Medulla oblongata (tissue), 1 donor: Measurements from ENCODE around the gene APOM.

Experiments
- DNase-seq: peaks from one replicate; pipeline ENCODE4 v3.0.0-alpha.2; 2015; ENCODE audit errors: extremely low spot score

The APOM gene

DNA sequence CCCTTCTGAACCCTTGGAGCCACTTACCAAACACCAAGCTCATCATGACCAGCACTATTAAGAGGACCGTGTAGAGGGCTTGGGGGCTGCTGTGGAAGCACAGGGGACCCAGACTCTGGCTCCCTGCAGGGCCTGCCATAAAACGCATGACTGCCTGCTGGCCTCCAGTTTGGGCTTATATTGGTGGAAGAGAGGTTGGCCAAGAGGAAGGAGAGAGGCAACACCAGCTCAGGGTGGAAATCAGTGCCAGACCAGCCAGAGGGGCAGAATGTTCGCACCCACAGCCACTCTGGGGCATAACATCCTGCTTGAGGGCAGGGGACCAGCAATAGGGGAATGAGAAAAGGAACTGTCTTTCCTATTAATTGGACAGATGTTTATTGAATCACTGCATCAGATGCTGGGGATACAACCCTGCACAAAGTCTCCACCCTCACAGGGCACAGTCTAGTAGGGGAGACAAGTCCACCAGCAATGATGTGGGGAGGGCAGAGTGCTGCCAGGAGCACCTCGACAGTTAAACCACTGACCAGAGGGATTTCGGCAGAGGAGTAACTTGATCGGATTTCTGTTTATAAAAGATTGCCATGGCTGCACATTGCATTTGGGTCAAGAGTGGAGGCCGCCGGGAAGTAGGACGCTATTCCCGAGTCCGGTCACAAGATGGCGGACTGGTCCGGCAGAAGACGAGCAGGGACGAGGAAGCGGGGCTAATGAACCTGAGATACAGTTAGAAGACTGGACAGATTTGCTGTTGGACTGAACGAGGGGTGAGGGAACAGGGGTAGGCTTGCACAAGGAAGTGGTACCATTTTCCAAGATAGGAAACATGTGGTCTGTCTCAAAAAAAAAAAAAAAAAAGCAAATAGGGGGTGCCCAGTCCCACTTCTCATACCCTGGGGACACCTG is 24.8 kb downstream of the APOM start, which contains the start of gene LY6G5C:
Gene LY6G5C (minus strand): TSS at position 842 of the 909 bp plus-strand sequence. CDS start 694 bp downstream, at position 148.
- peak; percentile 88 for DNase-seq

DNA sequence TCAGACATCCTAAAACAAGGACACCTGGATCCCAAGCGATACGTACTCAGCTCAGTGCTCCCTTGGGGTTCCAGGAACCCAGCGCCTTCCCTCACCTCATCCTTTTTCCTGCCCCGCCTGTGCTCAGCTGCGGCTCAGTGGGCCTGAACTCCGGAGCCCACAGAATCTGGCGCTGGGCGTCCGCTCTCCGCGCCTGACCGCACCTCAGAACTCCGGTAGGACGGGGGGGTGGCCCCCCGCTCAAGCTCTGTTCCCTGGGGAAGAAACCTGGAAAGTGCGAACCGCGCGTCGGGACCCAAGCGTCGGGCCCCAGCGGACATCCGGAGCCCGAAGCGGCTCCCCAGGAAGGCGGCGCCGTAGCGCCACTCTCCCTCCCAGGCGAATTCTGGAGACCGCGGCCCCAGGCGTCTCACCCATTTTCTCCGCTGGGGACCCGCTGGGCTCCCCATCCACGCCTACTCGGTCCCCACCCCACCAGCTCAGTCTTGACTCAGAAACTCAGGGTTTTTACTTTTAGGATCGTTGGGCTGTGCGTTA is 25.5 kb downstream of the APOM start:
- peak; percentile 40 for DNase-seq

DNA sequence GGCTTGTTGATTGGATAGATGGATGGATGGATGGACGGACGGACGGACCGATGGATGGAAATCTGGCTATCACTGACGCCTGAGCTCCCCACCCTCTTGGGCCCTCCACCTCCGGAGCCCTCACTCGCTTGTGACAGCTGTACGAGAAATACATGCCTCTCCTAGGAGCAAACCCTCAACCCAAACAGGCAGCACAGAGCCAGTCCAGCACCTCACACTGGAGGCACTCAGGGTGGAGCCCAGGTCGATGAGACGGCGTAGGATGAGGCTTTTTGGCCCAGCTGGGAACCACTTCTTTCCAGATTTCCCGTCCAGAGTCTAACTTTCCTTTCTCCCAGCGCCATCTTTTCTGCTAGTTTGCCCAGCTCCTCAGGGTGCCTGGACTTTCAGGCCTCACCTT is 27.9 kb downstream of the APOM start:
- DNase-seq: no peak

DNA sequence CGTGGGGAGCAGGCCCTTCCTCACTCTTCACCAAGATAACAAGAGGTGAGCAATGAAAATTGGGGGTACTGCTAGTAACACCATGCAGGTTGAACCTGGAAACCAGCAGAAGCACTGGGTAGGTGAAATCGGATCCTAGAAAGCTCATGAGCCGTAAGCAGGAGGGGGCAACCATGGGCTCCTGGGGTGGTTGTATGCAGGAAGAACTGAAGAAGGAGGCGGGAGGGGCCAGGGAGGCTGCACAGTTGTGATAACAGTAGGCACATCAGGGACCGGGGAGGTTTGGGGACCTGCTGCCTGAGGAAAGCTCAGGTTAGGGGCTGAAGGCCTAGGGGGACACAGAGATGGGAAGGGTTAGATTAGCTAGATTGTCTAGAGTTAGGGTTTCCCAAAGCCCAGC is 30.8 kb downstream of the APOM start:
- no peak for DNase-seq

DNA sequence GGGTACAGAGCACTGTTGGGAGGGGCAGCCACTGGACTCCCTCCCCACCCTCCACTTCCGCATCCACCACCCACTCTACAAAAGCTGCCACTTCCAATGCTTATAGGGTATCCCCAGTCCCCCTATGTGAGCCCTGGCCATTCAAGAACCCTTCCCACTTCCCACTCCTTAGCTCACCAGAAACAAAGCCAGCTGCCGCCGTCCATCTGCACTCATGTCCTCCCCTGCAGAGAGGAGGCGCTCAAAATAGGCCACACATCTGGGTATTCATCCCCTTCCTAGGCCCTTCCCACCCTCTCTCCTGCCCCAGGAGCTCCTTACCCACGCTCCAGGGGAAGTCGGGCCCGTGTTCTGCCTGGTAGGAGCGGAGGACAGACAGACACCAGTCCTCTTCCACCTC is 31.6 kb downstream of the APOM start:
- no peak for DNase-seq

DNA sequence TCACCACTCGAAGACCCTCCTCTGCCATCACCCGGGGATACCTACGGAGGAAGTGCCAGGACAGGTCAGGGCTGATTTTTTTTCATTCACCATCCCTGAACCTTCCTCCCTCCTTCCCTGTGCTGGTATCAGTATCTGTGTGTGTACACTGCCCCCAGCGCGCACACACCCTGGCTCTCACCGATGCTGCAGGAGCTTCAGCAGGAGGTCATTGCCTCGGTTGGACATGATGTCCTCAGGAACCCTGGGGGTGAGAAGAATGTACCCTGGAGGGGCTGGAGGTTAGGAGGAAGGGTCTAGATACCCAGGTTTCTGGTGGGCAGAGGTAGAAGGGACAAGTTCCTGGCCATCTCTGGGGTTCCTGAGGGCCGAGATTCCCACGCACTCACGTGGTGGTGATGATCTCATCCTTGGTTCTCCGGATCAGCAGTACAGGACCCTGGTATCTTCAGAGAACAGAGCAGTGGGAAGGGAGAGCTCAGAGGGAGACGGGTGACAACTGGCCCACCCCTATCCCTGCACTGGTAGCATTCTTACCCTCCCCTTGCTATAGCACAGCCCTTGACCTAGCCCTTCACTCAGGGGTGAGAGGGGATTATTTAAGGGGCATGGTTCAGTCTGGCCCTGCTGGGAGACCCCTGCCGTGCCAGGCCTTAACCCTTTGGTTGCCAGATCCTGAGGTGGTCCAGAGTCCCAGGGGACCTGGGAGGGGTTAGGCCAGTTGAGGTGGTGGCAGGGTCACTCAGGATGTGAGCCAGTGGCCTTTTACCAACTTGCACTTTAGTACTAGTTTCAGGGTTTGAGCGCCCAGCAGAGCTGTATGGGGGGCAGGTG is 32.4 kb downstream of the APOM start:
- DNase-seq: no peak

DNA sequence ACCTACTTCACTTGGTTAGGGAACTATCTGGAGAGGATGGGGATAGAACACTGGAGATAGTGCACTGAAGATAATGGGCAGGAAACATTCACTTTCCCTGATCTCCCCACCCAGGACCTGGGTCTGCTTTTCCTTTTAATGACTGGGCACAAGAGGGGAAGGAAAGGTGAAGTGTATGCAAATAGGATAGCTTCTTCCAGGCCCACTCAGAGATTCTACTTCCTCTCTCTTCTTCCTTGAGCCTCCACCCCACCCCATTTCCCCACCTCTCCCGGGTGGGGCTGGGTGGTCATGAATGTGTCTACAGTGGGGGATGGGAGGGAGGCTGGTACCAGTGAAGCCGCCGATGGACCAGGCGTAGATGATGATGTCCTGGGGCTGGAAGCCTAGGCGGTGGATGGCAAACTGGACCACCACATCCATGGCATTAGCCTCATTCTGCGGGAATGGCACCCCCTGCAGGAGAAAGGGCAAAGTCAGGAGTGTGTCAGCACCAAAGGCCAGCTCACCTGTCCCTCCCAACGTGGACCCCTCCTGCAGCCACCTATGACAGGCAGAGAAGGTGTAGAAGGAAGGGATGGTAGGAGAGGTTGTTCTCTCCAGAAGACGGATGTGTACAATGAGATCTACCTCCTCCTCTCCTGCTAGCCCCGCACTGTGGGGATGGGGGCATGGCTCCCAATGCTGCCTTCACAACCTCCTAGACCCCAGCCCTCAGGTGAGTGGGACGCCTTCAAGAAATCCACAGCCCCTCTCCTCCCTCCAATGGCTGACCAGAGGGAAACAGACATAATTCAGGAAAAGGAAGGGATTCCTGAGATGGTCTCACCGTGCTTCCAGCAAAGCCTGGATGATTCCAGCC is 33.8 kb downstream of the APOM start:
- DNase-seq: no peak

DNA sequence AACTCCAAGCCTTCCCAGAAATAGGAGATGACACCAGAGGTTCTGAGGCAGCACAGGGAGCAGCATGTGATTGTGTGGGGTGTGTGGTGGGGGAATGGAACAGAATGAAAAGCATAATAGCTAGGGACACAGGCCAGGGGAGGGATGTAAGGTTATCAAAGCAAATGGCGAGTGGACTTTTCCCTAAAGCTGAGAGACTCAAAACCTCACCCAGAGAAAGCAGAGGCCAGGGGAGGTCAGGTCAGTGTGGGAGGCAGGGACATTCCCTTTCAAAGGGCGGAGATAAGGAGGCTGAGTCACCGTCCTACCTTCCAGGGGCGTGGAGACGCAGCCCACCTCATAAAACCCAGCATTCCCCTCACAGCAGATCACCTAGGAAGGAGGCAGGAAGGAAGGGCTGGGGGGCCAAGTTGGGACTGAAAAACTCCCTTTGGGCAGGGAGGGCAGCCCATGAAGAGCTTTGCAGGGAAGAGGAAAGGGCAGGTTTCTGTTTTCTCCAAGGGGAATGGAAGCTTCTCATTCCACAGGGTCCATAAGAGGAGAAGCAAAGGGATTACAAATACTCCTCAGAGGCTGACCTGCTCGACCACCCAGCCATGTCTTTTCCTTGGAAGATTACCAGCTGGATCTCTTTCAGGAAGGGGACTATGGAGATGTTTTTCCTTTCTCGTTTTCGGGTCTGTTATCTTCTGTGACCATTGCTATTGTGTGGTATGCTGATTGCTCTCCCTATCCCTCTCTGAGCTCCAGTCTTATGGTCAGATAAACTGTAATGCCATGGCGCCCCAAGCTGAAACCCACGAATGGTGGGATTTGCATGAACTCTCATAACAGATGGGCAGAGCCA is 34.8 kb downstream of the APOM start:
- peak; percentile 62 for DNase-seq

DNA sequence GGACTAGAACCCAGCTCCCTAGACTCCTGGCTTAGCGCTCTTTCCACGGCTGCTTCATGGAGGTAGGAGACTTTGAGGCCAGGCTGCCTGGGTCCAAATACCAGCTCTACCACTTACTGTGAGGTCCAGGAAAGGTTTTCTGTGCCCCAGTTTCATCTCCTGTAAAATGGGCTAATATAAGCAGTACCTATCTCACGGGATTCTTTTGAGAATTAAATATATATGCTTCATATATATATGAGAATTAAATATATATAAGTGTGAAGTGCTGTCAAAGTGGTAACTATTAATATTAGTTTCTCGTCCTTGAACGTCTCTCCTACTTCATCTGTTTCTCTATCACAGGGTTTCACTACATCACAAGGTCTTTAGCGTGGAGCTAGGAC is 35.4 kb downstream of the APOM start:
- no peak for DNase-seq

DNA sequence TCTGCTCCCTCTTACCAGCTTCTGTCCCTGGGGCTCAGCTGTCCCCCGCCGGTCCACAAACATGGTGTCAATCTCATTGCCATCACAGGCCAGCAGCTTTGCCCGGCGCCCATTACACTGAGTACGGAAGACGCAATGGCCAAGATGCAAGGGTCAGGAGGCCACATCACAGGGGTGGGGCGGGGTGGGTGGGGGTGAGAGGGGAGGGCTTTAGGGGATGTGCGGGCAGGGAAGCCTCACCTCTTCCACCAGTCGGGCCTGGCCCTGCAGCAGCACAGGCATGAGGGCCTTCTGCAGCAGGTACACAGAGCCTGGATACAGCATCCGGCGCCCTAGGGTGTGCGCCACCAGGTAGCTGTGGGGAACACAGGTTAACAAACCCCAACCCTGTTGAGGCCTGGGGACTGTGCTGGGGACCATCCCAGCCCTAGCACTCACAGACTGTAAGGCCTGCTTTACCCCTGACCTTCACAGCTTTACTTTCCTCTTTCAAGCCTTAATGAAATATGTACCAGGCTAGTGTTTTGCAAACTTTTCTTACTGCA is 35.9 kb downstream of the APOM start:
- no peak for DNase-seq

DNA sequence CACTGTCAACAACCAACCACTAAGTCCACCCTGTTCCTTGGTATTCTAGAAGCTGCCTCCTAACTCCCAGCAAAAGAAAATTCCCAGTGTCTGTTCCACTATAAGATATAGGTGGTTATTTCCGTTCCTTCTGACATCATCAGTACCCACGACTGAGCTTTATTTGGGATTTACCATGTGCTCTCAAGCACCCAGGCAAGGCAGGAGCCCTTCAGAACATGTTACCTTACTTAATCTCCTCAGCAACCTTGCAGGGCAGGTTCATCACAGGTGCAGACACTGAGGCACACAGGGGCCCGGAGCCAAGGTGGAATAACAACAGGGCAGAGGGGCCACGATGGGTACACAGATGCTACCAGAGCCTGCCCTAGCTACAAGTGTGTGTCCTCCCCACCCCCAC is 36.7 kb downstream of the APOM start:
- DNase-seq: no peak

DNA sequence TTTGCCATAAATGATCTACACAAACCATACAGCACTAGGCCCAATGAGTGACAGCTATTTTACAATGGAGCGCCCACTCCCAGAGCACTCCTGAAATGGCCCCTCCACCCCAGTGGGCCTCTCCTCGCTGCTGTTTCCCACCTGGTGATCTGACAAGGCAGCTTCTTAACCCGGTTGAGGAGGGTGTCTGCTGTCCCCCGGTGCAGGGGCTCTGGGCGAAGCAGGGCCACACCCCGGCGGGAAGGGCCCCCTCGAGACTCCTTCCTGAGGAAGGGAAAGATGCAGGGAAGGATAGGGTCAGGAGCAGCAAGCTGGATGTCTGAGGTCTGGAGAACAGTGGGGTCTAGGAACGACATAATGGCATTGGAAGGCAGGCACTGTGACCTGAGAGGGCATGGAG is 37.2 kb downstream of the APOM start:
- DNase-seq: no peak

DNA sequence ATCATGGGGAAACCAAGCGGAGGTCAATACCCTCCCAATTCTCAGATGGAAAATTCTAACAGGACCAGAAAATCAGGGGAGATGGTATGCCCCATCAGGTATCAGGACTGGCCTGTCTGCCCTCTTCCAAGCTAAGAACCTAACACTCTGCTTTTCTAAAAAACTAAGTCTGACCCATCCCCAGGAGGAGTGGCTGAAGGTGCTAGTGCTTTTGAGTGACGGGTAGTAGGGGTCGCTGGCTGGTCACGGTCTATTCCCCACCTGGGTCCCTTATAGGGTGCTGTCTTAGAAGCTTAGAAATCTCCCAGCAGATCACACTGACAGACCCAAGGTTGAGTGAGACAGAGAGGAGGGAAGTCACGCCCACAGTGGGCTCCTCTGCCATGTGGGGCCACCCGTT is 37.8 kb downstream of the APOM start:
- no peak for DNase-seq

DNA sequence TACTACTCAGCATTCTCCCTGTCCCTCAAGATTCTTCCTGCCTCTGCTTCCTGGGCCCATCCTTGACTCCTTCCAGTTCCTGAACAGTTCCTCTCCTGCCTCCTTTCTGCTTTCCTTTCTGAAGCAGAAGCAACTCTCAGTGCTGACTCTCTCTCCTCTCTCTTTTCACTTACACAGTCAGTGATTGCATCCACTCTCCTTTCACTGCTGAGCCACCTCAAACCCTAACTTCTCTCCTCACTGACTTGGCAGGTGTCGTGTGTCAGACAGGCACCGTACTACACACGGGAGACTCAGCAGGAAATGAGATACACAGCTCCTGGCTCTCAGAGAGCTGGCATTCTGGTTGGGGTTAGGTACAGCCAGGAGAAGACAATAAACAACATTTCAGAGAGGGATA is 41.9 kb downstream of the APOM start:
- DNase-seq: no peak

DNA sequence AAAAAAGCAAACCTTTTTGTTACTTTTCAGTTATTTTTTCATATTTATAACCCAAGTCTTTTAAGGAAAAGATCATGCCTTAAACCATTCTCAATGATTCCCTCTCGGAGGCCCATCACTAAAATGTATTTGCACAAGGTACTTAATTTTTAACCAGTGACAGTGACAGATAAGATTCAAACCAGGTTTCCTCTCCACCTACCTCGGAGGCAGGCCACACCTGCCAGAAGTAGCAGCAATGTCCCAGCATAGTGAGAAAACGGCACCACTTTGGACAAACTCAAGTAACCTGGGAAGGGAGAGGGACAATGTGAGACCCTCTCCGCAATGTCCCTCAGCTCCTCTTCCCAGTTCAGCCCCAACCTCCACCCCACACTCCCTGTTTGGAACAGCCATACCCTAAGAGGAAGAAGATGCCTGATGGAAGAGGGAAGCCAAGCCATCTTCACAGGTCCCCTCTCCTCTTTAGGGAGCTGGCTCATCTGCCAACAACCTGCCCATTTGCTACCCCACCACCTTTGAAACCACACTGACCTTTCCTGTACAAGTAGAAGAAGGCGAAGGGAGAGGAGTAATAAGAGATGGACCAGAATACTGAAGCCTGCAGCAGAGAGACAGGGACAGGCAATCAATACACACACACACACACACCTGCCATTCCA is 45.2 kb downstream of the APOM start:
- DNase-seq: no peak

DNA sequence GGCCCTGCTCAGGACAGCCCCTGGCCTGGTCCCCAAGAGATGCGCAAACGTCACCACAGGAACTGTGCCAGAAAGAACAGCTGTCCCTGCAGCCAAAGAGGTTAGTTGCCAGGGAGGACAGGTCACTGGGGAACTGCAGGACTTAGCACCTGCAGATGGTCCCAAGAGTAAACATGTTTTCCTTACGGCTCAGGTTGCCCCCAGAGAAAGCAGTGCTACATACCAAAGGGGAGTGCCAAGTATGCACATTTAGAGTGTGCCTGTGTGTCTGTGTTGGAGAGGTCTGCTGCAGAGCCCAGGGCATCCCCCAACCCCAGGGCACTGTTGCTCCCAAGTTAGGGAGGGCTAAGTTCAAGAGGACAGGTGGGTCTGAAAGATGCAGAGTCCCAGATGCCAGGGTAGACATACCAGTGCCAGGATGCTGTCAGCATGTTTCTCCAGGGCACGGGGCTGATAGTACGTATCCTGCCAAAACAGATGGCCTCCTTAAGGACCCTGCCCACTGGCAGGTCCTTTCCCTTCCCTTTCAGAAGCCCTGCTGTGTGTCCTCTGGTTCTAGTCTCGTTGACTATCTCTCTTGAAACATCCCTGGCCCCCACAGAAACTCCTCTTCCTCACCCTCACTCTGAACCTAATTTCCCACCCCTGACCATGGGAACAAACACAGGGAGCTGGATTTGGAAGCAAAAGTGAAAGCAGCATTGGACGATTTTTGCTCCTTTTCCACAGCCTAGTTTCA is 46.1 kb downstream of the APOM start:
- DNase-seq: peak; percentile 27

DNA sequence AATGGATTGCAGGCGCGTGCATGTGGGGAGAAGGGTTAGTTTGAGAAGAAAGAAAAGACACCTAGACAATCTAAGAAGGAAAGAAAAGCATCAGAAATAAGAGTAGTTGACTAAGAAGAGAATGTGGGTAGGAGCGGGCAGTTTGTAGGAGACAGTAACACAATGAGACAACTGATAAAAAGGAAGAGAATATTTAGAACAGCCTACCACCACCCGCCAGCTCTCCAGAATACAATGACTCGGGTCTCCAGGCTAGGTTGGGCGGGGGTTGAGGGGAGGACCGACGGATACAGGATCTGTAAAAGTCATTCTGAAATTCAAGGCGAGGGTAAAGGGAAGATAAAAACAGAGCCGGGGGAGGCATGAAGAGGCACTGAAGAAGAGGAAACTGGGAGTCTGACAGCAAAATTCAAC is 46.7 kb downstream of the APOM start:
- no peak for DNase-seq

DNA sequence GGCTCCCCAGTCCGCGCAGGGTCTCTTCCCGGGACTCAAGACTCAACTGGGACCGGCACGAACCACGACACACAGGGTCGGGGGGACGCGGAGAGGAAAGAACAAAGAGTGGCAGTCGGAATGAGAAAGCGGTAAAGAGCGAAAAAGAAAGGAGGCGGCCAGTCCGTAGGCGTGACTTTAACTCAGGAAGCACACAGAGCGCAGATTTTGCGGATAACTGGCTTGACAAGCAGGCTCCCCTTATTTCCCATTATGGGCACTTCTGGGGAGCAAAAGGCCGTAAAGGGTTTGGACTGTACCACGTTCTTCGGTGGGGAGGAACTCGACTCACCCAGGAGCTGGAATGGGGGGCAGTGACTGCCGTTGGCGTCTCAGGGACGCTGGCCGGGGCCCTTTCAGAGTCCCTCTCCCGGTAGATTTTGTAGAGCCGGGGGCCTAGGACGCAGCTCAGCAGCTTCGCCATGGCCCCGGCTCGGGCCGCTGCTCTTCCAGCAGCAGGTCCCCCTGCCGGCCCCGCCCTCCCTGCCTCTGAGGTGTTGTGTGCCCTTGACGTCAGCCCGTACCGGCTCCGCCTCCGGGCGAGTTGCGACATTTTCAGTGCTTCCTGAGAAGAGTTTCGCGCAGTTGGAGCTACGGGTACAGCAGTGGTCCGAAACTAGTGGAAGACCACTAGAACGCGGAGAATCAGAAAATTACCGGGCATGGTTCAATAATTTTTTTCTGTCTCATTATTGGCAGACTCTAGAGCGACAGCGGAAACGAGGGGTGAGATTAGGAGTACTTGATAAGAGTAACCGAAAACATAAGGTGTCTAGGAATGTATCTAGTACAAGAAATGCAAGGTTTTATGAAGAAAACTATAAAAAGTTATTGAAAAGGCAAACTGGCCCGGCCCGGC is 47.4 kb downstream of the APOM start, which contains the start of gene ABHD16A:
Gene ABHD16A (minus strand): TSS at position 506 of the 898 bp plus-strand sequence. CDS start 43 bp downstream, at position 463.
- peak; percentile 99 for DNase-seq
